ENCODE results near the gene MYO15A.

Gene MYO15A

DNA sequence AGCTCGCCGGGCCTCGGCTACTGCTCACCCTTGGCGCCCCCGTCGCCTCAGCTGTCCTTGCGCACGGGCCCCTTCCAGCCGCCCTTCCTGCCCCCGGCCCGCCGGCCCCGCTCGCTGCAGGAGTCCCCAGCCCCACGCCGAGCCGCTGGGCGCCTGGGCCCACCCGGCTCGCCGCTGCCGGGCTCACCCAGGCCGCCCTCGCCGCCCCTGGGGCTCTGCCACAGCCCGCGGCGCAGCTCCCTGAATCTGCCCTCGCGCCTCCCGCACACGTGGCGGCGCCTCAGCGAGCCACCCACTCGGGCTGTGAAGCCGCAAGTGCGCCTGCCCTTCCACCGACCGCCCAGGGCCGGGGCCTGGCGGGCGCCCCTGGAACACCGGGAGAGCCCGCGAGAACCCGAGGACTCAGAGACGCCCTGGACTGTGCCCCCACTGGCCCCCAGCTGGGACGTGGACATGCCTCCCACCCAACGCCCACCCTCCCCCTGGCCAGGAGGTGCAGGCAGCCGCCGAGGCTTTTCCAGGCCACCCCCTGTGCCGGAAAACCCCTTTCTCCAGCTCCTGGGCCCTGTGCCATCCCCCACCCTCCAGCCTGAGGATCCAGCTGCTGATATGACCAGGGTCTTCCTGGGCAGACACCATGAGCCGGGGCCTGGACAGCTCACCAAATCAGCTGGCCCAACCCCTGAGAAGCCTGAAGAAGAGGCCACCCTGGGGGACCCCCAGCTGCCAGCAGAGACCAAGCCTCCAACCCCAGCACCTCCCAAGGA is 12.8 kb downstream of the MYO15A start:
- no peak overlapping the region for H3K4me3 ChIP-seq (ENCODE audit: low read length)

GRCh38 chr17:18122990-18123753 is 14.6 kb downstream of the MYO15A start:
- H3K4me3 ChIP-seq (ENCODE audit: low read length) = no peak overlapping the region
- DNase-seq (ENCODE audit: low read depth, low spot score) = no peak

More for the DNA sequence above, 12.8 kb downstream of the MYO15A start:
- DNase-seq (ENCODE audit: low read depth, low spot score) = no peak

GRCh38 chr17:18124345-18125126 is 16.0 kb downstream of the MYO15A start:
- no peak overlapping the region for H3K4me3 ChIP-seq (ENCODE audit: low read length)
- no peak for DNase-seq (ENCODE audit: low read depth, low spot score)

GRCh38 chr17:18129041-18129502 is 20.5 kb downstream of the MYO15A start:
- H3K4me3 ChIP-seq (ENCODE audit: low read length) = no peak overlapping the region
- DNase-seq (ENCODE audit: low read depth, low spot score) = no peak

DNA sequence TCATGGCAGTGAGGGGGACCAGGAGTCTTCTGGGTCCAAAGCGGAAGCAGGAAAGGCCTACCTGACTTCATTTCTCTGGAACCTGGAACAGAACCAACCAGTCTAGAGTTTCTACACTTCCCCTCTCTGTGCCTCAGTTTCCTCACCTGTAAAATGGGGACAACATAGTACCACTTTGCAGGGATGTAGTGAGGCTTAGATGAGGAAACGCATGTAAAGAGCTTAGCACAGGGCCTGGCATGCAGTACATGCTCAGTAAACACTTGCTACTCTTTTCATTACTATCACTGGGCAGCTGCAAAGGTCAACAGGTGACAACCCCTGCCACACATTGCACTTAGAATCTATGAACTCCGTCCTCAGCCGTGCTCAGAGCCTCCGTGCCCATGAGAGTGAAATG is 24.2 kb downstream of the MYO15A start:
- no peak for DNase-seq (ENCODE audit: low read depth, low spot score)
- H3K4me3 ChIP-seq (ENCODE audit: low read length) = no peak overlapping the region

DNA sequence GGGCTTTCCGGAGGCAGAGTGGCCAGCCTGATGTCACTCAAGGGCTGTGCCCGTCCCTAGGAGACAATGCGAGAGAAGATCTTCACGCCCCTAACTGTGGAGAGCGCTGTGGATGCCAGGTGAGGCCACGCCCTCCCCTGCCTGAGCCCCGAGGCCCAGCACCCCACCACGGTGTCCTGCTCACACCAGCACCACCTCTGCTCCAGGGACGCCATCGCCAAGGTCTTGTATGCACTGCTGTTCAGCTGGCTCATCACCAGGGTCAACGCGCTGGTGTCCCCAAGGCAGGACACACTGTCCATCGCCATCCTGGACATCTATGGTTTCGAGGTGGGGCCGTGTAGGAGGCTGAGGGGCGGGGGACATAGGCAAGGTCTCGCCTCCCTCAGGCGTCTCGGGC is 27.8 kb downstream of the MYO15A start:
- H3K4me3 ChIP-seq (ENCODE audit: low read length) = no peak overlapping the region
- no peak for DNase-seq (ENCODE audit: low read depth, low spot score)

DNA sequence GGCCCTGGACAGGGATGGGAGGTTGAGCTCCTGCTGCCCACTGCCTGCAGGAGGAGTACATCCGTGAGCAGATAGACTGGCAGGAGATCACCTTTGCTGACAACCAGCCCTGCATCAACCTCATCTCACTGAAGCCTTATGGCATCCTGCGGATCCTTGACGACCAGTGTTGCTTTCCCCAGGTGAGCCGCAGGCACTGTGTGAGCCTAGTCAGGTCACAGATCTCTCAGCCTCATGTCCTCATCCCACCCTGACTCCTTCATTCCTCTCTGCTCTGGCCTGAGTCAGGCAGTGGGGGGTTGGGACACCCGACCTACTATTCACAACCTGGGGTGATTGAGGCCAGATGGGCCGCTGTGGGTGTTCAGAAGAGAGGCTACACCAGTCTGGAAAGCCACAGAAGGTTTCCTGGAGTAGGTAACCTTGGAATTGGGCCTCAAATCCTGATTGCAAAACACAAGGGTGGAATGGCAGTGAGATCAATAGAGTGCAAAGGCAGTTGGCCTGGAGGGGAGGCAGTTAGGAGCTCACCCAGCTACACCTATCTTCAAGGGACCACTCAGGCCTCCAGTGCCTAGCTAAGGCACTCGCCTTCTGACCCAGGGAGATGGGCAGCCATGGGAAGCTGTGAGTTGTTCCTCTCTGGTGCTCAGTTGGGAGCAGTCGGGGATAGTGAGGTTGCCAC is 29.7 kb downstream of the MYO15A start:
- DNase-seq (ENCODE audit: low read depth, low spot score) = no peak
- no peak overlapping the region for H3K4me3 ChIP-seq (ENCODE audit: low read length)

DNA sequence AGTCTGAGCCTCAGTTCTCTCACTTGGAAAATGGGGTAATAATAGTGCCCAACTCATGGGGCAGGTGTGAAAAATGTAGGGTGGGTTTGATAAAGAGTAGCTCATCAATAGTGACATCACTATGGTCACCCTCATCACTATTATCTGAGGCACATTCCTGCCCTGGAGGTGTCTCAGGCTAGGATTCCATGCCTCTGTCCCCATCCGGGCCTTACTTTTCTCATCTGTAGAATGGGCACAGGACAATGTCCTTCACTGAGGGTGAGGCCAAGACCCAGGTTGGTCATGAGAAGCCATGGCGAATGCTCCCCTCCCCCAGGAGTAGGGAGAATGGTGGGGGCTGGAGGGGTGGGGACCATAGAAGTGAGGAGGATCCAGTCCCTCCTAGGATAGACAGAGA is 30.5 kb downstream of the MYO15A start:
- H3K4me3 ChIP-seq (ENCODE audit: low read length) = no peak overlapping the region
- no peak for DNase-seq (ENCODE audit: low read depth, low spot score)

DNA sequence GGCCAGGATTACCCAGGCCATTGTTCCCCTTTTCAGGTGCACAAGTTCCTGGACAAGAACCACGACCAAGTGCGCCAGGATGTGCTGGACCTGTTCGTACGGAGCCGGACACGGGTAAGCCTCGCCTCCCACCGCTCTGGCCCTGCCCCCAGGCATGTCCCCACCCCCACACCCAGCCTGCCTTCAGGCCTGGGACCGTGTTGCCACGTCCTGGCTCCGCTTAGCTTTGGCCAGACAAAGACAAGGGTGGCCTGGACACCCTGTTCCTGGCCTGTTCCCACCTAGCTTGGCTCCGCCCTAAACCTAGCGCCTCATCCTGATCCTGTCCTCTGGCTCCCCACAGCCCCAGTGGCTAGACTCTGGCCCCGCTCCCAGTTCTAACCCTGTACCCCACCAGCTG is 30.9 kb downstream of the MYO15A start:
- no peak overlapping the region for H3K4me3 ChIP-seq (ENCODE audit: low read length)
- DNase-seq (ENCODE audit: low read depth, low spot score) = no peak

GRCh38 chr17:18139949-18140348 is 31.4 kb downstream of the MYO15A start:
- no peak for DNase-seq (ENCODE audit: low read depth, low spot score)
- H3K4me3 ChIP-seq (ENCODE audit: low read length) = no peak overlapping the region

DNA sequence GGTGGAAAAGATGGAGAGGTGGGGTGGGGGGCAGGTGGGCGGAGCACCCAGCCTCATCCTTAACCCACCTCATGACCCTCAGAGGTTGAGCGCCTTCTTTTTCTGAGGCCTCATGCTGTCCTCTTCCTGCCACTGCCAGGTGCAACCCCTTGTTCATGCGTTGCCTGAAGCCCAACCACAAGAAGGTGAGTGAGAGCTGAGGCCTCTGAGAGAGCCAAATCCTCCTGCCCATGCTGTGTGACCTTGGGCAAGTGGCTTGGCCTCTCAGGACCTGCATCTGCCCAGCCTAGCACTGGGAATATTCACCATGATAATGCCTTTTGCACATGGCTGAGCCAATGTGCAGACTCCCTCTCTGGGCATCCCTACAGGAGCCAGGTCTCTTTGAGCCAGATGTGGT is 32.1 kb downstream of the MYO15A start:
- no peak overlapping the region for H3K4me3 ChIP-seq (ENCODE audit: low read length)
- DNase-seq (ENCODE audit: low read depth, low spot score) = no peak

DNA sequence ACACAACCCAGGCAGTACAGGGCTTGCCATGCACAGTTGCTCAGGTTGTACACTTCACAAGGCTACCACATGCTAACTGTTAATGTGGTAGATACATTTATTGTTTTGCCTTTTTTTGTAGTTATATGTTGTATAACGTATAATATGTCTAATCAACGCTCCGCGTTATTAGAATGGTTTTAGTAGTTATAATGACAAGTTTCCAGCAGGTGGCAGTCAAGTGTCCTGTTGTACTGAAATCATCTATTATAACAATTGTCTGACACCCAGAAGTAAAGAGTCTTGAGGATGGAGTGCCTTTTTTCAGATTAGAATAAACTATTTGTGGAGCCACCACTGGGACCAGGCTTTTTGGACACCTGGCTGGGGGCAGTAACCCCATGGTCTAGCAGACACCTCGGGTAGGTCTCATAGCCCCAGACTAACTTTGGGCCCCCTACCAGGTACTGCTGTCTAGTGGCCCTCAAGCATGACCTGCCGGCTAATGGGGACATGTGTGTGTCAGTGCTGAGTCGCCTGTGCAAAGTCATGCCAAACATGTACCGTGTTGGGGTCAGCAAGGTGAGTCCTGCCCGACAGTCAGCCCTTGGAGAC is 32.8 kb downstream of the MYO15A start:
- DNase-seq (ENCODE audit: low read depth, low spot score) = peak; percentile 50
- no peak overlapping the region for H3K4me3 ChIP-seq (ENCODE audit: low read length)

- no peak for DNase-seq (ENCODE audit: low read depth, low spot score)
These were observed 33.9 kb downstream of the MYO15A start for GRCh38 chr17:18142417-18142816.

GRCh38 chr17:18143044-18143936 is 34.7 kb downstream of the MYO15A start:
- no peak for DNase-seq (ENCODE audit: low read depth, low spot score)
- no peak overlapping the region for H3K4me3 ChIP-seq (ENCODE audit: low read length)

More at GRCh38 chr17:18142417-18142816, 33.9 kb downstream of the MYO15A start:
- no peak overlapping the region for H3K4me3 ChIP-seq (ENCODE audit: low read length)

DNA sequence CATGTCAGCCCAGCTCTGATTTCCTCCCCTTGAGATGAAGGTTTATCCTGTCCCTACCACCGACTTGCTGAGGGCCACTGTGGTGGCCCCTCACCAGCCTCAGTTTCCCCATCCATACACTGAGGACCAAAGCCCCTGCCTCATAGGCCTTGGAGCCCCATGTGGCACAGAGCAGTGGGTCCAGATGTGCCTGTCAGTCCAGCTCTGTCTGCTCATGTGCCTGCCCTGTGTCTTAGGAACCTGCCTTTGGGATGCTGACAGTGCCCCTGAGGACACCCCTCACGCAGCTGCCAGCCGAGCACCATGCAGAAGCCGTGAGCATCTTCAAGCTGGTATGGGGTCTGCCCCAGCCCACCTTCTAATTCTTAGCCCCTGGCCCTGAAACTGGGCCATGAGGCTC is 35.7 kb downstream of the MYO15A start:
- H3K4me3 ChIP-seq (ENCODE audit: low read length) = no peak overlapping the region
- no peak for DNase-seq (ENCODE audit: low read depth, low spot score)

- DNase-seq (ENCODE audit: low read depth, low spot score) = no peak
- no peak overlapping the region for H3K4me3 ChIP-seq (ENCODE audit: low read length)
These were observed 36.3 kb downstream of the MYO15A start for GRCh38 chr17:18144855-18145254.

DNA sequence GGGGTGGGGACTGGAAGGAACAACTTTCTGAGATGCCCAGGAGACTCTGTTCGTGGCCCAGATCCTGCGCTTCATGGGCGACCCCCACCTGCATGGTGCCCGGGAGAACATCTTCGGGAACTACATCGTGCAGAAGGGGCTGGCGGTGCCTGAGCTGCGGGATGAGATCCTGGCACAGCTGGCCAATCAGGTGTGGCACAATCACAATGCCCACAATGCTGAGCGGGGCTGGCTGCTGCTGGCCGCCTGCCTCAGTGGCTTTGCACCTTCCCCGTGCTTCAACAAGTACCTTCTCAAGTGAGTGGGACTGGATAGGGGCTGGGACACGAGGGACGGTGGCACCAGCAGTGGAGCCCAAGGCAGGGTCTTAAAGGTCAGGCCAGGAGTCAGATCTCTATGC is 37.3 kb downstream of the MYO15A start:
- no peak overlapping the region for H3K4me3 ChIP-seq (ENCODE audit: low read length)
- no peak for DNase-seq (ENCODE audit: low read depth, low spot score)

GRCh38 chr17:18146259-18146658 is 37.7 kb downstream of the MYO15A start:
- DNase-seq (ENCODE audit: low read depth, low spot score) = no peak
- H3K4me3 ChIP-seq (ENCODE audit: low read length) = no peak overlapping the region
